ENCODE data around the gene SAA1. TPM values are rescaled to one million over a fixed set of nuclear protein-coding genes. Genes with fewer than 3 reads are reported as not detected.
"Not testable (repeated sequence)": the region's sequence is repeated elsewhere in the genome, so short reads cannot be mapped to it uniquely, and the experiment has no call there.

Gene SAA1
- total RNA-seq, 1 donor from 2014 or later, result 322 TPM

DNA sequence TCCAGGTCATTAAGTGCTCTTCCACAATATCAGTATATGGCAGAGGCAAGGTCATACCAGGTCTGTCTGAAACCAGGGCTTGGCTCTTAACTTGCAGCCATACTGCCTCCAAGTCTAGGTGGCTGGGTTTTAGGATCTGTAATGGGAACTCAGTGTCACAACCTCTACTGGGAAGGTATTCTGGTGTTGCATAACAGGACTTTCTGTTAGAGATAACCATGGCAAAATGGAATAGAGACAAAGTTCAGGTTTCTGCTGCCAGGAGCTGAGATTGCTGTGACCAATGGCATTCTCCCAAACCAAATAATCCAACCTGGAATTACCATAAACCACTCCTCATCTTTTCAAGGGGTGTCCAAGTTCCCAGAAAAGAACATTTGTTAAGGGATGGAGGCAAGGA, 6.8 kb upstream of the SAA1 start:
- no peak for DNase-seq (ENCODE audit: low read depth)

DNA sequence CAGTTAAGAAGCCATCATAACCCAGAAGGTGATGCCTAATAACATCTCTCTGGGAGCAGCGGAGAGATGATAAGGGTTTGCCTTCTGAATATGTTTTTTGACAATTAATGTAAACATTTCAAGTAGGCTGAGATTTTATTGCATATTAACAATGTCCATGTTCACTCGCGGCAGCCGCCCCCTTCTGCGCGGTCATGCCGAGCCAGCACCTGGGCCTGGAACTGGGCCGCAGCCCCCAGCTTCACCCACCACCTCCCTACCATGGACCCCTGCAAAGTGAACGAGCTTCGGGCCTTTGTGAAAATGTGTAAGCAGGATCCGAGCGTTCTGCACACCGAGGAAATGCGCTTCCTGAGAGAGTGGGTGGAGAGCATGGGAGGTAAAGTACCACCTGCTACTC, 4.3 kb upstream of the SAA1 start:
- DNase-seq (ENCODE audit: low read depth), result no peak

- not testable (repeated sequence) for DNase-seq (ENCODE audit: low read depth)
Measured at GRCh38 chr11:18262681-18263350, 3.2 kb upstream of the SAA1 start.

DNA sequence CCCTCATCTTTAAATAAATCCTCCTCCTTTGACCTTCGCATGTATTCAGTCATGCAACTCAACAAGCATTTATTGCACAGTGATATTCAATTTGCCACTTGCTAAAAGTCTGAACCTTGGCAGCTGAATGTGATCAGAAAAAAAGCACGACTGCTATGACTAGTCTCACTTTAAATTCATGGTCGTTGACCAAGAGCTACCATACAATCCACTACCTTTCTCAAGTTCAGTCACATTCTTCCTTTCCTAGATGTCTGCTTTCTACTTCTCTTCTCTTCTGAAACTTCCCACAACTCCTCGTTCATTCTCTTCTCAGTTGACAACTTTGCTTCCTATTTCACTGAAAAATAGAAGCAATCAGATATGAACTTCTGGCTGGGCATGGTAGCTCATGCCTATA, 2.0 kb upstream of the SAA1 start:
- DNase-seq (ENCODE audit: low read depth), result no peak

- no peak for DNase-seq (ENCODE audit: low read depth)
Measured at GRCh38 chr11:18264677-18265555, 1.1 kb upstream of the SAA1 start.

DNA sequence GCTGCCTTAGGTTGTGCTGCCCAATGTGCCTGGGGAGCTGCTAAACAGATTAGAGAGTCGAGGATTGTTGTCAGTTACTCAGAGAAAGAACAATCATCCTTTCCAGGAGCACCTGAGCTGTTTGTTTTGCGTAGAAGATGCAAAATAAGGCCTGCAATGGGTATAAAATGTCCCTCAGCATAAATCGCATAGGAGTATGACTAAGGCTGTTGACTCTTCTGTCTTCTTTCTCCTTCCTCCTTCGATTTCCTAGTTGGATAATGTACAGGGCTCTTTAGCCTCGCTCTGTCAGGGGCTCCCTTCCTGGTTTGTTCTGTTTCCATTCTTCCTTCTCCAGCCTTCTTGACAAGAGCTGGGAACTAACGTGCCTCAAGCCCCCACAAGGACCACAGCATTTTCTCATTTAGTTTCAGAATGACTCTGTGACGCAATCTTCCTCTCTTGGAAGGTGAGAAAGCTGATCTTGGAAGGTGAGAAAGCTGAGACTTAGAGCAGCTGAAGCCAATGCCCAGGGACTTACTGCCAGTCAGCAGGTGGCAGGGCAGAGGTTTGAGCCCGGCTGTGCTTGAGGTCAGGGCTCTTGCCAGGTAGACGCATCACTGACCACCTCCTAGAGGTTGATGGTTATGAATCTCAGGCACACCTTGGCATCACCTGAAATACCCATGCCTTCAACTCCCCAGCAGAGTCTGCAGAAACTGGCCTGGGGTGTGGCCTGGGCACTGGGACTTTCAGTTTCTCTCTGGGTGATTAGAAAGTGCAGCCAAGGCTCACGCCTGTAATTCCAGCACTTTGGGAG, 1.5 kb downstream of the SAA1 start:
- peak; percentile 38 for DNase-seq (ENCODE audit: low read depth)

GRCh38 chr11:18269252-18269651, 3.2 kb downstream of the SAA1 start:
- DNase-seq (ENCODE audit: low read depth), result not testable (repeated sequence)

DNA sequence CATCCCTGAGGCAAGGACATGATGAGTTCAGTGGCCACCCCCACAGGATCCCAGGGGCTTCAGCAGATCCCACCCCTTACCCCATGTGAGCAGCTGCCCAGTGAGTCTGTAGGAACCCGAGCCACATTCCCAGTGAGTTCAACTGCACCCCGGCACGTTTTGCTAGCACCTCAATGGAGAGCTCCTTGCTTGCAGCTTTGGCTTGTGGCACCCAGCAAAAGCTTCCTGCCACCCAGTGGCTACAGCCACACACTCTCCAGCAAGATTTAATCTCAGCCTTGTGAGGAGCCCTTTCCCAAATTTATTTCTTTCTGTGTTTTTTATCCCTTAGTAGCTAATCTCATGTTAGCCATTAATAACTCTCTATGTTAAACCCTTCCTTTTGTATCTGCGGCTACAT, 4.0 kb downstream of the SAA1 start:
- no peak for DNase-seq (ENCODE audit: low read depth)

- no peak for DNase-seq (ENCODE audit: low read depth)
Measured at GRCh38 chr11:18271206-18271605, 5.1 kb downstream of the SAA1 start.

DNA sequence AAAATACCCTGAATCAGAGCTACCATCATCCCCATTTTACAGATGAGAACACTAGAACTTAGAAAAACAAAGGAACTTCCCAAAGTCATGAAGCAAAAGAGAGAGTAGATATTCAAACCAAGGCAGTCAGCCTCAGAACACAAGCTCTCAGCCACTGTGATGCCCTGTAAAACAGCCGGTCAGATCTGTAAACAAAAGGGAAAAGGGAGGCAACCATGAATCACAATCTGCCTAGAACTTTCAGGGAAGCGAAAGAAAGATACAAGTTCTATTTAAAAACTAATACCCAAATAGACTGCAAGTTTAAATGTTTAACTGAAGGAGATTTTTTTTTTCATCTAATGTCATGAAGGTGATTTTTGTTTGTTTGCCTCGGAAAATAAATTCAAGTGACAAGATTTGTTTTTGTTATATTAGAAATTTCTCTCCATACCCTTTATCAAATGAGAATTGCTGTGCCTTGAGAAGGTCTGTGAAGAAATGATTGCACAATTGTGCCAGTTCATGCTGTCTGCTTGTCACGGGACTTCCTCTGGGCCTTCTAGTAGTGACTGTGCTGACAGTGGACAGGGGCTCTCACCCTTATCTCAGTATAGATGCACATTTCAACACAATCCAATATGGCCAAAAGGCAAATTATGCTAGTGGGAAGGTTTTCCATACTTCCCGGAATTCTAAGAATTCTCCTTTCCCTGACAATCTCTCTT, 11.7 kb downstream of the SAA1 start:
- no peak for DNase-seq (ENCODE audit: low read depth)

DNA sequence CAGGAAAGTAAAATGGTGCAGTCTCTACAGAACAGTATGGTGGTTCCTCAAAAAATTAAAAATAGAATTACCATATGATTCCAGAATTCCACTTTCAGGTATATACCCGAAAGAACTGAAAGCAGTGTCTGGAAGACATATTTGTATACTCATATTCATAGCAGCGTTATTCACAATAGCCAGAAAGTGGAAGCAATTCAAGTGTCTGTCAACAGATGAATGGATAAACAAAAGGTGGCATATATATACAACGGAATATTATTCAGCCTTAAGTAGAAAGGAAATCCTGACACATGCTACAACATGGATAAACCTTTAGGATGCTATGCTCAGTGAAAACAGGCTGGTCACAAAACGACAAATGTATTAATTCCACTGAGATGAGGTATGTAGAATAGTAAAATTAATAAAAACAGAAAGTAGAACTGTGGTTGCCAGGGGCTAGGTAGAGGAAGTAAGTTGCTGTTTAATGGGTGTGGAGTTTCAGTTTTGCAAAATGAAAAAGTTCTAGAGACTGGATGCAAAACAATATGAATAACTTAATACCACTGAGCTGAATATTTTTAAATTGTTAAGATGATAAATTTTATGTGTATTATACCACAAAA, 14.5 kb downstream of the SAA1 start:
- no peak for DNase-seq (ENCODE audit: low read depth)

DNA sequence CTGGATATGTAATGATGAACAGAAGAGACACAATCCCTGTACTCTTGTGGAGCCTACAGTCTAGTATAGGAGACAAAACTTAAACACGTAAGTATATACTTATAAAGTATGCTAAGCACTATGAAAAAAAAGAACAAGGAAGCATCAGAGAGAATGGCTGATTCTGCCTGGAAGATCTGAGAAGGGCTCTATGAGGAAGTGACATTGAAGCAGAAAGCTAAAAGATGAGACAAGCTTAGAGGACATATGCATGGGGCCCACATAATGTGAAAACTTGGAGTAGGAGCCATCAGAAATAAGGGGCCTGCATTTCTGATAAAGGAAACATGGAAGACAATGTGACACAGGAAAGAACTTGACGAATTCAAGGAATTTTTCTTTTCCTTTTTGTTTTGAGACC, 16.6 kb downstream of the SAA1 start:
- DNase-seq (ENCODE audit: low read depth), result no peak

GRCh38 chr11:18285841-18286240, 19.8 kb downstream of the SAA1 start:
- DNase-seq (ENCODE audit: low read depth), result no peak

GRCh38 chr11:18288911-18289310, 22.8 kb downstream of the SAA1 start:
- no peak for DNase-seq (ENCODE audit: low read depth)

DNA sequence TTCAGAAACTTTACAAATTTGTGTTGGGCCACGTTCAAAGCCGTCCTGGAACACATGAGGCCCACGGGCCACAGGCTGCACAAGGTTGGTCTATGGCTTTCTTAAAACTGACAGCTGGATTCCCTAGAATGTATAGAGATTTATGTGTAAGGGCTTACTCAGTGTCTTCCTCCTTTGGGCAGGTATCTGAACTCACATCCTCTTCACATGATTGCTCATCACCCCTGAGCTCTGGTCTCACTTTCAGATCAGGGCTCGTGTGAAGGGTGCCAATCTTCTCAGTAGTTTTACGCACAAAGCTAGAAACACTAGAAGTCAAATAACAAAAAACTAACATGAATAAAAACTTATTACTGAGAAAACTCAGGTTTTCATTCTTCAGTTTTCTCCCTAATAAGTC, 28.8 kb downstream of the SAA1 start:
- no peak for DNase-seq (ENCODE audit: low read depth)

DNA sequence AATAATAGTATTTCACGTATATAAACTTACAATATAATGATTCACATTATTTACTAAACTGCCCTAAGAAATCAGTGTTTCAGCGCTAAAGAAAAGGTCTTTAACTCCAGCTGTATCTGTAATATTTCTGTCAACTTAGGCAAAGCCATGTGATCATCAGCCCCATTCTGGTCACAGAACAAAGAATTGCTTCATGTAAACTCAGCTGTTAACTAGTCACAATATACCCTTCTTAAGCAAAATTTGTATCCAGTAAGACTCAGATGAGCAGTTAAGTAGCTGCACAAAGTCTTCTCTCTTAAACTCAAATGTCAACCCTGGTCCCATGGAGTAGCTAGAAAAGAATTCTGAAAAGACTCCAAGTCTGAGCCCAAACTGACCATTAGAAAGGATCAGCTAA, 29.3 kb downstream of the SAA1 start:
- DNase-seq (ENCODE audit: low read depth), result no peak

GRCh38 chr11:18299721-18300120, 33.7 kb downstream of the SAA1 start:
- no peak for DNase-seq (ENCODE audit: low read depth)

DNA sequence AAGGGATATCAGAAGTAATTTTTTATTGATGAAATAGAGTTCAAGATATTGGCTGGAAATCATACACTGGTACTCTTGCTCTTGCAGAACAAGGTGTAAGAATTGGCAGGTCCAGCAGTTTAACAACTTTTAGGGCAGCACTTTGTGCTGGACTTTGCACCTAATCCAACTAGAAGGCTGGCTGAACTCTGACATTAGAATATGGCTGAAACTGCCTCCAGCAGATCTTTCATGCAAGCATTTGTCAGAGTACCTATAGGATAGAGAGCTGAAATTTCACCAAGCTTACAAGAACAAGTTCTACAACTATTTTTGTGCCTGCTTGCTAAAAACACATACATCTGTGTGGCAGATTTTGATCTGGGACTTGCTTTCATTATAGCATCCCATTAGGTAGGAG, 38.7 kb downstream of the SAA1 start:
- no peak for DNase-seq (ENCODE audit: low read depth)

GRCh38 chr11:18307461-18308139, 41.5 kb downstream of the SAA1 start:
- DNase-seq (ENCODE audit: low read depth), result no peak

DNA sequence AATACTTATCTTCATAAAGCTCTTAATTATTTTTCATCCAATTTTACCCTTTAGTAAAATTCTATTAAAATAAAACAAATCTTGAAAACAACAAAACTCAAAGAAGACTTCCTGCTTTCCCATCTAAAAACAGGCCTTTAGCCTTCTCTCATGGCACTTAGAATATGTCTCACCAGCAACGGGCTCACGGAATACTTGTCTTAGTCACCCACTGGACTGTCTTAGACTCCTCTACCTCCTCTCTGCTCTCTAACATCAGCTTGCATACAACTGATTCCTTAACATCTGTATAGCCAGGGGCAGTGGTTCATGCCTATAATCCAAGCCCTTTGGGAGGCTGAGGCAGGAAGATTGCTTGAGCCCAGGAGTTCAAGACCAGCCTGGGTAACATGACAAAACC, 42.2 kb downstream of the SAA1 start:
- no peak for DNase-seq (ENCODE audit: low read depth)

DNA sequence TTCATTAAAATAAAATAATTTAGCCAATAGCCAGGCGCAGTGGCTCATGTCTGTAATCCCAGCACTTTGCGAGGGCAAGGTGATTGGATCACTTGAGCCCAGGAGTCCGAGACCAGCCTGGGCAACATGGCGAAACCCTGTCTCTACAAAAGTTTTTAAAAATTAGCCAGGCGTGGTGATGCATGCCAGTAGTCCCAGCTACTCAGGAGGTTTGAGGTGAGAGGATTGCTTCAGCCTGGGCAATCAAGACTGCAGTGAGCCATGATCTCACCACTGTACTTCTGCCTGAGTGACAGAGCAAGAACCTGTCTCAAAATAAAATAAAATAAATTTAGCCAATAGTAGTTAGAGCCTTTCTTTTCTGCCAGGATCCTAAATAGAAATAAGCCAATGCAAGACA, 43.6 kb downstream of the SAA1 start:
- peak; percentile 42 for DNase-seq (ENCODE audit: low read depth)
